HG03064 (cell line): Measurements from ENCODE around the gene ARHGAP21.
A peak's percentile ranks its signal among the peaks of the same experiment; 100 is the strongest.
"Not testable (repeated sequence)": the region's sequence is repeated elsewhere in the genome, so short reads cannot be mapped to it uniquely, and the experiment has no call there.

ENCODE experiments used
- ATAC-seq: cut with Tn5 transposase; IDR thresholded peaks from one replicate; pipeline ENCODE4 v1.9.1; 2021; ENCODE audit warnings: low read depth; ENCODE audit not compliant: unreplicated experiment

The ARHGAP21 gene

GRCh38 chr10:24723788-24724380 is at the start of gene ARHGAP21:
TSS of gene ARHGAP21 (minus strand) at chr10:24723887. CDS start at chr10:24721899, 1,988 bp downstream.
- ATAC-seq = peak; percentile 1

GRCh38 chr10:24771943-24772694 is 48.4 kb upstream of the ARHGAP21 start:
- ATAC-seq = no peak

GRCh38 chr10:24764991-24765390 is 41.3 kb upstream of the ARHGAP21 start:
- ATAC-seq = not testable (repeated sequence)

- no peak for ATAC-seq
Observed at GRCh38 chr10:24762966-24763623, 39.4 kb upstream of the ARHGAP21 start.

- no peak for ATAC-seq
Observed at GRCh38 chr10:24762161-24762924, 38.7 kb upstream of the ARHGAP21 start.

GRCh38 chr10:24759672-24760071 is 36.0 kb upstream of the ARHGAP21 start:
- no peak for ATAC-seq

- ATAC-seq = not testable (repeated sequence)
Observed at GRCh38 chr10:24758254-24758653, 34.6 kb upstream of the ARHGAP21 start.

- no peak for ATAC-seq
Observed at GRCh38 chr10:24756283-24756682, 32.6 kb upstream of the ARHGAP21 start.

GRCh38 chr10:24751716-24752115 is 28.0 kb upstream of the ARHGAP21 start:
- ATAC-seq = no peak

GRCh38 chr10:24750695-24751094 is 27.0 kb upstream of the ARHGAP21 start:
- ATAC-seq = no peak

GRCh38 chr10:24748214-24748613 is 24.5 kb upstream of the ARHGAP21 start:
- no peak for ATAC-seq

- no peak for ATAC-seq
Observed at GRCh38 chr10:24744946-24745345, 21.3 kb upstream of the ARHGAP21 start.

GRCh38 chr10:24740714-24741113 is 17.0 kb upstream of the ARHGAP21 start:
- ATAC-seq = no peak

- ATAC-seq = no peak
Observed at GRCh38 chr10:24737001-24737400, 13.3 kb upstream of the ARHGAP21 start.

- ATAC-seq = no peak
Observed at GRCh38 chr10:24731942-24732341, 8.3 kb upstream of the ARHGAP21 start.

GRCh38 chr10:24730811-24731210 is 7.1 kb upstream of the ARHGAP21 start:
- ATAC-seq = no peak

GRCh38 chr10:24727786-24728185 is 4.1 kb upstream of the ARHGAP21 start:
- no peak for ATAC-seq

- ATAC-seq = no peak
Observed at GRCh38 chr10:24726626-24727025, 2.9 kb upstream of the ARHGAP21 start.

GRCh38 chr10:24726029-24726428 is 2.3 kb upstream of the ARHGAP21 start:
- ATAC-seq = not testable (repeated sequence)

GRCh38 chr10:24724381-24725228 is 918 bp upstream of the ARHGAP21 start:
- peak; percentile 81 for ATAC-seq
